DOHH2 (cell line): ENCODE data around the gene ZG16.

Experiments
- CTCF ChIP-seq: fragments of 200-600 bp; sonication (generic); IDR thresholded peaks from one replicate; pipeline ENCODE4 v1.5.1; 2014; ENCODE audit warnings: antibody characterized with exemption, mild to moderate bottlenecking, low read depth, low read length; ENCODE audit not compliant: poor library complexity, severe bottlenecking
- EZH2phosphoT487 ChIP-seq: fragments of 200-600 bp; sonication (generic); IDR thresholded peaks from 2 replicates; pipeline ENCODE4 v1.6.1; 2017; ENCODE audit warnings: borderline replicate concordance, mild to moderate bottlenecking, antibody characterized with exemption, low read length, moderate library complexity, mixed read lengths

GRCh38 chr16:29779474-29779873 lies 1.4 kb downstream of the ZG16 start:
- TF ChIP-seq CTCF (no peak), EZH2phosphoT487 (no peak)
